ENCODE data around the gene L3MBTL4. TPM values are rescaled to one million over a fixed set of nuclear protein-coding genes. Genes with fewer than 3 reads are reported as not detected.

L3MBTL4 gene
- total RNA-seq, 2 experiments from 2014 or later, result not detected

- no peak for TF ChIP-seq CTCF (conservative IDR thresholded peaks at IDR 0.05; ENCODE audit: low read length)
- TF ChIP-seq EZH2phosphoT487 (IDR thresholded peaks at IDR 0.05; ENCODE audit: borderline replicate concordance, low read depth, low read length), result no peak
- H2AFZ ChIP-seq (ENCODE audit: low read length), result no peak overlapping the region
- intact Hi-C loops (cut with micrococcal nuclease; ENCODE audit: unreplicated experiment), result no loop called here
These were observed 345.6 kb downstream of the L3MBTL4 start for GRCh38 chr18:6069103-6069502.

GRCh38 chr18:6060149-6060548 is 354.6 kb downstream of the L3MBTL4 start:
- ChIA-PET CTCF (ENCODE audit: unreplicated experiment) (no interaction called here), POLR2A (no interaction called here)
- TF ChIP-seq EZH2phosphoT487 (IDR thresholded peaks at IDR 0.05; ENCODE audit: borderline replicate concordance, low read depth, low read length), result no peak
- no peak for TF ChIP-seq CTCF (conservative IDR thresholded peaks at IDR 0.05; ENCODE audit: low read length)
- Histone ChIP-seq H3K9me3 (ENCODE audit: low read length) (no peaks in the 10 kb centered on the region), H2AFZ (ENCODE audit: low read length) (no peak overlapping the region), H3K36me3 (ENCODE audit: insufficient read depth, low read length) (no peaks in the 10 kb centered on the region), H3K9me2 (ENCODE audit: insufficient read depth, low read length) (no peaks in the 10 kb centered on the region), H3K79me2 (ENCODE audit: insufficient read depth, low read depth, low read length) (no peaks in the 10 kb centered on the region), H3K4me1 (ENCODE audit: insufficient read depth, low read length, poor library complexity, severe bottlenecking) (no peaks in the 10 kb centered on the region), H3K4me3 (ENCODE audit: low read depth, low read length, poor library complexity, severe bottlenecking) (no peak overlapping the region), H3K27ac (ENCODE audit: low read depth, low read length, poor library complexity, severe bottlenecking) (no peak overlapping the region), H4K20me1 (ENCODE audit: insufficient read depth, low read length) (no peaks in the 10 kb centered on the region), H3K4me2 (ENCODE audit: low read length) (no peak overlapping the region)
- intact Hi-C loops (cut with micrococcal nuclease; ENCODE audit: unreplicated experiment), result no loop called here
- no peak for DNase-seq (ENCODE audit: low spot score)
- BruUV-seq (replicated peaks), result no TSS peak

More at GRCh38 chr18:6069103-6069502, 345.6 kb downstream of the L3MBTL4 start:
- POLR2A ChIA-PET, result interaction anchor here (0.6 kb wide), 1 partner anchor 84 kb away, joined by 3 read pairs; no protein-coding TSS in a partner anchor
- Histone ChIP-seq H3K4me2 (ENCODE audit: low read length) (no peak overlapping the region), H4K20me1 (ENCODE audit: insufficient read depth, low read length) (no peaks in the 10 kb centered on the region), H3K79me2 (ENCODE audit: insufficient read depth, low read depth, low read length) (no peaks in the 10 kb centered on the region), H3K4me3 (ENCODE audit: low read depth, low read length, poor library complexity, severe bottlenecking) (no peak overlapping the region), H3K9me3 (ENCODE audit: low read length) (no peaks in the 10 kb centered on the region), H3K4me1 (ENCODE audit: insufficient read depth, low read length, poor library complexity, severe bottlenecking) (no peaks in the 10 kb centered on the region), H3K9me2 (ENCODE audit: insufficient read depth, low read length) (no peaks in the 10 kb centered on the region), H3K36me3 (ENCODE audit: insufficient read depth, low read length) (no peaks in the 10 kb centered on the region), H3K27ac (ENCODE audit: low read depth, low read length, poor library complexity, severe bottlenecking) (no peak overlapping the region)
- CTCF ChIA-PET (ENCODE audit: unreplicated experiment), result no interaction called here
- DNase-seq (ENCODE audit: low spot score), result no peak
- no TSS peak for BruUV-seq (replicated peaks)

DNA sequence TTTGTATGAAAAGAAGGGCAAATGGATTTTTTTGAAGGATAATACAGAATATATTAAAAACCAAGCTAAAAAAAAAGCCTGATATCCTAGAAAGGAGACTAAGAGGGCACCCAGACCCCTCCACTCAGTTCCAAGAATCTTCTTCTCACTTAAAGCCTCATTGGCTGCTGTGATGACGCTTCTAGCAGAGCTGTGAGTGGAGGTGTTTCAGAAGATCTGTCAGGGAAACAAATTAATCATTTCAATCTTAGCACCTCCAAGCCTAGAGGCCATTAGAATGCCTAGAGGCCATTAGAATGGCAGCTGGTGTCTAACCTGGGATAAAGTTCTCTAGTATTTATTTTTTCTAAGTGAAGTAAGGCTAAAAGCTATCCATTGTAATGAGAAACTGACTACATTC is 355.2 kb downstream of the L3MBTL4 start:
- no TSS peak for BruUV-seq (replicated peaks)
- DNase-seq (ENCODE audit: low spot score), result no peak
- Histone ChIP-seq H3K9me3 (ENCODE audit: low read length) (no peaks in the 10 kb centered on the region), H4K20me1 (ENCODE audit: insufficient read depth, low read length) (no peaks in the 10 kb centered on the region), H3K79me2 (ENCODE audit: insufficient read depth, low read depth, low read length) (no peaks in the 10 kb centered on the region), H3K27ac (ENCODE audit: low read depth, low read length, poor library complexity, severe bottlenecking) (no peak overlapping the region), H3K4me1 (ENCODE audit: insufficient read depth, low read length, poor library complexity, severe bottlenecking) (no peaks in the 10 kb centered on the region), H3K4me3 (ENCODE audit: low read depth, low read length, poor library complexity, severe bottlenecking) (no peak overlapping the region), H3K9me2 (ENCODE audit: insufficient read depth, low read length) (no peaks in the 10 kb centered on the region), H3K36me3 (ENCODE audit: insufficient read depth, low read length) (no peaks in the 10 kb centered on the region), H2AFZ (ENCODE audit: low read length) (no peak overlapping the region), H3K4me2 (ENCODE audit: low read length) (no peak overlapping the region)
- CTCF ChIA-PET (ENCODE audit: unreplicated experiment), result no interaction called here
- POLR2A ChIA-PET, result no interaction called here
- intact Hi-C loops (cut with micrococcal nuclease; ENCODE audit: unreplicated experiment), result no loop called here
- TF ChIP-seq CTCF (conservative IDR thresholded peaks at IDR 0.05; ENCODE audit: low read length) (no peak), EZH2phosphoT487 (IDR thresholded peaks at IDR 0.05; ENCODE audit: borderline replicate concordance, low read depth, low read length) (no peak)
